Left ventricle myocardium inferior (tissue), 1 donor: Measurements from ENCODE around the gene FSIP1. TPM values are rescaled to one million over a fixed set of nuclear protein-coding genes. Genes with fewer than 3 reads are reported as not detected.

Experiments
- DNase-seq: peaks from one replicate; pipeline ENCODE4 v3.0.0-alpha.2; 2020
- H3K27ac ChIP-seq: fragments of 200-600 bp; replicated peaks from 2 replicates; pipeline ENCODE4 v1.8.0; 2021
- H3K27me3 ChIP-seq: fragments of 200-600 bp; 2 replicates; pipeline ENCODE4 v1.8.0; 2021; ENCODE audit warnings: low read depth
- H3K36me3 ChIP-seq: fragments of 200-600 bp; 2 replicates; pipeline ENCODE4 v1.8.0; 2021
- H3K4me1 ChIP-seq: fragments of 200-600 bp; 2 replicates; pipeline ENCODE4 v1.8.0; 2021
- H3K4me3 ChIP-seq: fragments of 200-600 bp; 2 replicates; pipeline ENCODE4 v1.8.0; 2021; ENCODE audit warnings: mild to moderate bottlenecking, moderate library complexity
- H3K9me3 ChIP-seq: fragments of 200-600 bp; replicated peaks from 2 replicates; pipeline ENCODE4 v1.8.0; 2021
- intact Hi-C: fragments of 100-400 bp; cut with micrococcal nuclease; formaldehyde crosslinking; loops from one replicate; pipeline ENCODE4 v1.11.0; 2022
- total RNA-seq: library from RNA; stranded (reverse); fragmentation: NEBNext Ultra II Directional; extraction: Animal tissue kit (Norgen Biotek cat#: 25700); gene quantifications from one replicate; pipeline ENCODE4 v1.2.1, GENCODE V29; 2021
- TF ChIP-seq, protein P1 (sequence below): fragments of 200-600 bp; IDR thresholded peaks from 2 replicates; pipeline ENCODE4 v1.8.0; 2021; ENCODE audit warnings: antibody characterized with exemption, mild to moderate bottlenecking, borderline replicate concordance
- donor health status: DM: no; HTN: yes; CAD: no; lungs with severe emphysema.

FSIP1 gene
- total RNA-seq, 1 donor from 2014 or later: 1.2 TPM

DNA sequence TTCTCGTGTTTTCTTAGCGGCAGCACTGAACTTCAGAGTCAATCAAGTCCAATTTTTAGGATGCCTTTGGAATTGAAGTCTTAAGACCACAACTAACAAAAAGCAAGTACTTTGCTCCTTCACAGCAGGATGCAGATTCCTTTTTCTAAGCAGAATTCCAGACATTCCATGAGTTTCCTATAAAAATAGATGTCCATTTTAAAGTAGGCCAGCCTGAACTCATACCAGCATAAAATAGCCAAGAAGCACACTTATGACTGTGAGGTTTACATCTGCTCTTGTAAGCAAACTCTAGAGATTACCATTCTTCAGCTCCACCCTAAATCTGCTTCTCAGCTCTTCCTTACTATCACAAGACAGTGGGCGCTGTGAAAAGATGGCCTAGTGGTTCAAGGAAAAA is 116.0 kb downstream of the FSIP1 start:
- DNase-seq: no peak
- H3K9me3 ChIP-seq: no peaks in the 10 kb centered on the region
- no peak overlapping the region for H3K4me3 ChIP-seq
- H3K27me3 ChIP-seq: no peaks in the 10 kb centered on the region
- intact Hi-C loops: no loop called here
- TF ChIP-seq, protein P1, sequence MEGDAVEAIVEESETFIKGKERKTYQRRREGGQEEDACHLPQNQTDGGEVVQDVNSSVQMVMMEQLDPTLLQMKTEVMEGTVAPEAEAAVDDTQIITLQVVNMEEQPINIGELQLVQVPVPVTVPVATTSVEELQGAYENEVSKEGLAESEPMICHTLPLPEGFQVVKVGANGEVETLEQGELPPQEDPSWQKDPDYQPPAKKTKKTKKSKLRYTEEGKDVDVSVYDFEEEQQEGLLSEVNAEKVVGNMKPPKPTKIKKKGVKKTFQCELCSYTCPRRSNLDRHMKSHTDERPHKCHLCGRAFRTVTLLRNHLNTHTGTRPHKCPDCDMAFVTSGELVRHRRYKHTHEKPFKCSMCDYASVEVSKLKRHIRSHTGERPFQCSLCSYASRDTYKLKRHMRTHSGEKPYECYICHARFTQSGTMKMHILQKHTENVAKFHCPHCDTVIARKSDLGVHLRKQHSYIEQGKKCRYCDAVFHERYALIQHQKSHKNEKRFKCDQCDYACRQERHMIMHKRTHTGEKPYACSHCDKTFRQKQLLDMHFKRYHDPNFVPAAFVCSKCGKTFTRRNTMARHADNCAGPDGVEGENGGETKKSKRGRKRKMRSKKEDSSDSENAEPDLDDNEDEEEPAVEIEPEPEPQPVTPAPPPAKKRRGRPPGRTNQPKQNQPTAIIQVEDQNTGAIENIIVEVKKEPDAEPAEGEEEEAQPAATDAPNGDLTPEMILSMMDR: no peak
- H3K36me3 ChIP-seq: no peaks in the 10 kb centered on the region
- no peak overlapping the region for H3K27ac ChIP-seq
- no peaks in the 10 kb centered on the region for H3K4me1 ChIP-seq

DNA sequence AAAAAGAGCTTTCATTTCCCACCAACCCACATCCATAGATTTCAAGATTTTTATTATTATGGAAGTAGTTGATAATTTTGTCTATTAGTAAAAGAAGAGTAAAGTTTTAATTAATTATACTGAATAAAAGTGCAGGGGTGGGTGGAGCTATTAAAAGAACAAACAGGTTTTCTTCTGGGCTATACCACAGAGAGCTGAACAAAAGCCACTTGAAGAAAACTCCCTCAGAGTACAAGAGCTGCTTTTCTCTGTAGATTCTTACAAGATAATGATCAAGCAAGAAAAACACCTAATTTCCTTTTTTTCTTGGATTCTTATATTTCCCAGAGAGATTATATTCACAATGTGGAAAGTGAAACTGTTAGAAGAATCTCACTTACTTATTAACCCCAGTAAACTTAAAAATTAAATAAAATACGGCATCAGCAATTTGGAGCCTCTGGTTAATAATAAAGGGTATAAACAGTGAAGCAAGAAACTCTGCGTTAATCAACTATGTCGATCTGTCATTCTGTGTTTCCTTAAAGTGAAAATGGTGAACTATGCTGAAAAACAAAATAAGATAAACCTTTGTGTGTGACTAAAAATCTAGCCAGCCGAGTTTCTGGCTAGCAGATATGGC is 116.9 kb downstream of the FSIP1 start:
- TF ChIP-seq, protein P1: no peak
- intact Hi-C loops: no loop called here
- H3K9me3 ChIP-seq: no peaks in the 10 kb centered on the region
- H3K27ac ChIP-seq: no peak overlapping the region
- H3K4me3 ChIP-seq: no peak overlapping the region
- no peaks in the 10 kb centered on the region for H3K27me3 ChIP-seq
- no peaks in the 10 kb centered on the region for H3K4me1 ChIP-seq
- DNase-seq: no peak
- no peaks in the 10 kb centered on the region for H3K36me3 ChIP-seq

DNA sequence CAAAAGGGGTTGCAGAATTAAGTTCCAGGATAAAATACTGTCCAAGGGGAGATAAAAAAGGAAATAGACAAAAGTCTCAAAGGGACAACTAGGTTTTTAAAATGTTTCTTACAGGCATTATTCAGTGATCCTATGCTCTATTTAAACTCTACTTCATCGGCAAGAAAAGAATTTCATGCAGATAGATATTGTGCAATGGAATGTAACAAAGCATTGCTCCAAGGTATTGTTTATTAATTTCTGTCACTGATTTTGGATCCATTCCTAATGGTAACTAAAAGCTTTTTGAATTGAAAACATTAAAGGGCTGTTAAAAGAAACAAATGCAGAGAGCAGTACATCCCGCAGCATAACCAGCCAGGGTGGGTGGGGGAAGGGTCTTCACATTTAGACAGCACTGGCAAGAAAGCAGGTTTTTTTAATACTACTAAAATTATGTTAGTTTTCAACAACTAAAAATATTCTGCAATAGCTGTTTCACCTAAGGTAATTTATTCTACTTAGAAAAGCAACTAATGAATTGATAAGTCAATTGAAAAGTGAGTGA is 118.9 kb downstream of the FSIP1 start:
- intact Hi-C loops: no loop called here
- Histone ChIP-seq H3K27ac (no peak overlapping the region), H3K4me3 (no peak overlapping the region), H3K4me1 (no peaks in the 10 kb centered on the region), H3K36me3 (no peaks in the 10 kb centered on the region), H3K27me3 (no peaks in the 10 kb centered on the region), H3K9me3 (no peaks in the 10 kb centered on the region)
- TF ChIP-seq, protein P1: no peak
- DNase-seq: no peak

DNA sequence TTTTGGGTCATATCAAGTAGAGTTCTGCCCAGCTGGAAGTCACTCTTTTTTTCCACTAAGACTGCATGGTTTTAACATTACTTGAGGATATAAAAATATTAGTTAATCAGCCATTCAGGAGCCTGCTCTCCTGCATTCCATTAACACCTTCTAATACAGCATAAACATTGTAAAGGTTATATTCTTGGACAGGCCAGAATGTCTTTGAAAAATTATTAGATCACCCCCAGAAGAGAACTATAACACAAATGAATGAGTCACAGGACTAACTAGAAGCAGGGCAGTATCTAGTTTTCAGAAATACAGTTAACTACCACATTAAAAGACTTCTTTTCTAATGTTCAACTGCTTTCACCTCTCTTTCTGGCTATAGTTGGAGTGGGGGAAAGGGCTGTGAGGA is 120.9 kb downstream of the FSIP1 start:
- intact Hi-C loops: no loop called here

GRCh38 chr15:39658740-39659139 is 123.9 kb downstream of the FSIP1 start:
- no peaks in the 10 kb centered on the region for H3K36me3 ChIP-seq
- H3K4me3 ChIP-seq: no peak overlapping the region
- TF ChIP-seq, protein P1: no peak
- intact Hi-C loops: no loop called here
- no peak overlapping the region for H3K27ac ChIP-seq
- H3K27me3 ChIP-seq: no peaks in the 10 kb centered on the region
- no peaks in the 10 kb centered on the region for H3K4me1 ChIP-seq
- no peaks in the 10 kb centered on the region for H3K9me3 ChIP-seq
- DNase-seq: no peak

More for the DNA sequence above, 120.9 kb downstream of the FSIP1 start:
- Histone ChIP-seq H3K27me3 (no peaks in the 10 kb centered on the region), H3K4me1 (no peaks in the 10 kb centered on the region), H3K36me3 (no peaks in the 10 kb centered on the region), H3K4me3 (no peak overlapping the region), H3K27ac (no peak overlapping the region), H3K9me3 (no peaks in the 10 kb centered on the region)
- DNase-seq: no peak
- TF ChIP-seq, protein P1: no peak
